ENCODE measurements around the gene HLA-DRB1.
"Not testable (repeated sequence)": the region's sequence is repeated elsewhere in the genome, so short reads cannot be mapped to it uniquely, and the experiment has no call there.

Gene HLA-DRB1

GRCh38 chr6:32609731-32610640 lies 20.3 kb upstream of the HLA-DRB1 start:
- DNase-seq (ENCODE audit: low spot score), result peak; percentile 79

GRCh38 chr6:32609391-32609730 lies 19.7 kb upstream of the HLA-DRB1 start:
- DNase-seq (ENCODE audit: low spot score), result no peak

GRCh38 chr6:32608362-32608761 lies 18.7 kb upstream of the HLA-DRB1 start:
- DNase-seq (ENCODE audit: low spot score), result no peak

- DNase-seq (ENCODE audit: low spot score), result no peak
These were observed 18.3 kb upstream of the HLA-DRB1 start for GRCh38 chr6:32607988-32608298.

- DNase-seq (ENCODE audit: low spot score), result no peak
These were observed 17.8 kb upstream of the HLA-DRB1 start for GRCh38 chr6:32607263-32607987.

GRCh38 chr6:32604434-32604877 lies 14.8 kb upstream of the HLA-DRB1 start:
- DNase-seq (ENCODE audit: low spot score), result peak; percentile 19

GRCh38 chr6:32603888-32604287 lies 14.2 kb upstream of the HLA-DRB1 start:
- no peak for DNase-seq (ENCODE audit: low spot score)

- DNase-seq (ENCODE audit: low spot score), result no peak
These were observed 13.6 kb upstream of the HLA-DRB1 start for GRCh38 chr6:32603222-32603621.

- DNase-seq (ENCODE audit: low spot score), result no peak
These were observed 12.7 kb upstream of the HLA-DRB1 start for GRCh38 chr6:32602383-32602782.

GRCh38 chr6:32597024-32597423 lies 7.4 kb upstream of the HLA-DRB1 start:
- DNase-seq (ENCODE audit: low spot score), result no peak

GRCh38 chr6:32590713-32591112 lies 1.1 kb upstream of the HLA-DRB1 start:
- not testable (repeated sequence) for DNase-seq (ENCODE audit: low spot score)

- DNase-seq (ENCODE audit: low spot score), result no peak
These were observed 1.5 kb downstream of the HLA-DRB1 start for GRCh38 chr6:32588156-32588555.

- no peak for DNase-seq (ENCODE audit: low spot score)
These were observed 6.1 kb downstream of the HLA-DRB1 start for GRCh38 chr6:32583527-32583898.

GRCh38 chr6:32581315-32582095 lies 8.1 kb downstream of the HLA-DRB1 start:
- DNase-seq (ENCODE audit: low spot score), result no peak

- no peak for DNase-seq (ENCODE audit: low spot score)
These were observed 9.1 kb downstream of the HLA-DRB1 start for GRCh38 chr6:32580593-32580992.

GRCh38 chr6:32578962-32579361 lies 10.7 kb downstream of the HLA-DRB1 start:
- no peak for DNase-seq (ENCODE audit: low spot score)

GRCh38 chr6:32577493-32577892 lies 12.2 kb downstream of the HLA-DRB1 start:
- not testable (repeated sequence) for DNase-seq (ENCODE audit: low spot score)

- DNase-seq (ENCODE audit: low spot score), result no peak
These were observed 13.4 kb downstream of the HLA-DRB1 start for GRCh38 chr6:32576250-32576649.

- no peak for DNase-seq (ENCODE audit: low spot score)
These were observed 19.2 kb downstream of the HLA-DRB1 start for GRCh38 chr6:32570363-32570905.

GRCh38 chr6:32568561-32568960 lies 21.1 kb downstream of the HLA-DRB1 start:
- DNase-seq (ENCODE audit: low spot score), result no peak

GRCh38 chr6:32566957-32567356 lies 22.7 kb downstream of the HLA-DRB1 start:
- no peak for DNase-seq (ENCODE audit: low spot score)

GRCh38 chr6:32565511-32565910 lies 24.1 kb downstream of the HLA-DRB1 start:
- DNase-seq (ENCODE audit: low spot score), result no peak

Data from CD4-positive, alpha-beta T cell treated with Interleukin-2 at 100 ng/mL for 4 hours (primary cell).